Measurements from ENCODE around the gene PRKCA.
"Not testable (repeated sequence)": the region's sequence is repeated elsewhere in the genome, so short reads cannot be mapped to it uniquely, and the experiment has no call there.

PRKCA gene

DNA sequence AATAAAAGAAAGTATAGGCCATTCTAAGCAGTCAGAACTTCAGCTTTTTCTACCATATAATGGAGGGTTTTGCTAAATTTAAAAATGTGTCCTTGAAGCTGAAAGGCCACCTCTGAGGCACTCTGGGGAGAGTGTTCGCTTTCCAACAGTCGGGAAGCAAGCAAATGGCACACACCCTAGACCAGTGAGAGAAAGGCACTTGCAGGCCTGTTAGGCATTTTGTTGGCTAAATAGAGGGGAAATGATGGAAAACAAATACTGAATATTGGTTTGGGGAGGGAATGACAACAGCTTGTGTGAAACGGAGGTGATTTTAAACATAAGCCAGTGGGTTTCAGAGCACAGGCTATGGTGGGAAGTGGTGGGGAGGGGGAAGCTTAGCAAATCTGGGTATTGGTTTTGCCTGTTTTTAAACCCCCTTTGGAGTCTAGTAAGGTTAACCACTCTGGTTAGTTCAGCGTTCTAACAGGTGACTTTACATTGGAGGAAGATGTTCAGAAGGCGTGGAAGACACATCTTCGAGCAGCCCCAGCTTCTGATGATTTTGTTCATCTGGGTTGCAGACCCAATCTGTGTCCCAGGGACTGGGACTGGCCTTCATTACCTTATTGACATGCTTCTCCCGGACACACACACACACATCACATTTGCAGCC lies 90.5 kb downstream of the PRKCA start:
- DNase-seq = no peak

DNA sequence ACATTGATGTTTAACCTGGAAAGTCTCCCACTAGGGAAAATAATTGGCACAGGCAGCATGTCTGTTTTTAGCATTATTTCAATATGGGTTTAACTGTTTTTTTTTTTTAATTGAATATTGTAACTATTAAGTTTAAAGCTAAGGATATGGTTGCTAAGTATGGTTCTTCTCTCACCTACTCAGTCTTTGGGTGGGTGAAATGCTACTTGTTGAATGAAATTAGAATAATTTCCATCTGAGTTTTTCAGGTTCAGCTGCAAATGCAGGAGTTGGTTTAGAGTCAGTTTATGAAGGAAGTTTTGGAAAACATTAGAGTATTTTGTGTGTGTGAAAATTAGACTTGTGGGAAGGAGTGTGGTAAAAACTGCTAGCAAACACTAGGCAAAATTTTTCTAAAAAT lies 93.5 kb downstream of the PRKCA start:
- no peak for DNase-seq

DNA sequence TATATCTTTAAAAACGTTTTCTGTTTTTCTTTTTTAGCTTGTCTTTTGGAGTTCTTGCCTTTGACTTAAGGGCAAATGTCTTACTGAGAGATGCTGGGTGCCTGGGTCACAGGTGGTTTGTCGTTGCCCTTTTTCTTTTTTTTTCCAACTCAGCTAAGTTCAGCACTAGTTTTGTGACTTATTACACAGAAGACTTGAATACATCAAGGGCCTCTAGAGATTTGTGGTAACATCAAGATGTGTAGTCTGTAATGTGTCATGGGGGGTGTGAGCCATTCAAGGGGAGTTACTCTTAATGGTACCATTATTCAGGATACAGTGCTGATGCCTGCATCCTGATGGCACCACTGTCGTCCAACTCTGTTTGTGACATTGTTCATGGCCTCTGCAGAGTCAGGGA lies 95.1 kb downstream of the PRKCA start:
- DNase-seq = no peak

DNA sequence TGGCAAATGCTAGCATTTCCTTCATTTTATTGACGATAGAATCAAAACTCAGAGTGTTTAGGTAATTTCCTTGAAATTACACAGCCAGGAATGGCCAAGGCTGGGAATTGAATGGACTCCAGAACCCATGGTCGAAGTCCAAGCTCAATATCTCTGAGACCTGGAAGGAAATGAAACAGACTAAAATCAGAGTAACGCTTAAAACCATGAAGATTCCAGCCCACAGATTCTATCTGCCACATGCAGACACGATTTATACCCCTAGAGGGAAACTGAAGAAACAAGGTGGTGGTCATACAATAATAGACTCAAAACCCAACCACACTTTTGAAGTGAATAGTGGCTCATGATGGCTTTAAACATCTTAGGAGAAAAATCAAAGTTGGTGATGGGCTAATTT lies 95.6 kb downstream of the PRKCA start:
- no peak for DNase-seq

DNA sequence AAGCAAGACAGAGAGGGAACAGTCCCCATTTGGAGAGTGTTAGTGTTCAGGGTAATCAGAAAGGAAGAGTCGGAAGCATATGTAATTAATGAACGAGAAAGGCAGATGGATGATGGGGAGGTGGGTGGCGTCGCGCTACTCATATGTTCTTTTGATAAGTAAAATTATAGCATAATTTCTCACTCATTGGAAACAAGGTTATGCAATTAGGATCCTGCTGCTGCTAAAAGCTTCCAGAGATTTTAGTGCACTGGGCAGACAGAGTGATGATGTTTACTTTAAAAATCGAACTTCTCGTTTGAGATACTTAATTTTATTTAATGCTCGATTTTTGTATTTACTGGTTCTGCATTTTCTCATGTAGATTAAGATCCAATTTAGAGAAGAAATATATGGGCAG lies 96.2 kb downstream of the PRKCA start:
- no peak for DNase-seq

DNA sequence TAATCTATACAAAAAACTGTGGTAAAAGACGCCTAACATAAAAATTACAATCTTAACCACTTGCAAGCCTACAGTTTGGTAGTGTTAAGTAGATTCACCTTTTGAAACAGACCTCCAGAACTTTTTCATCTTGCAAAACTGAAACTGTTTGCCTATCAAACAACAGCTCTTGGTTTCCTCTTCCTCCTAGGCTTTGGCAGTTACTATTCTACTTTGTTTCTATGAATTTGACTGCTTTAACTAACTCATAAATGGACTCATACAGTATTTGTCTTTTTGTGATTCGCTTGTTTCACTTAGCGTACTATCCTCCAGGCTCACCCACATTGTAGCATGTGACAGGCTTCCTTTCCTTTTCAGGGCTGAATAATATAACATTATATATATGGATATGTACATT lies 97.0 kb downstream of the PRKCA start:
- DNase-seq = no peak

DNA sequence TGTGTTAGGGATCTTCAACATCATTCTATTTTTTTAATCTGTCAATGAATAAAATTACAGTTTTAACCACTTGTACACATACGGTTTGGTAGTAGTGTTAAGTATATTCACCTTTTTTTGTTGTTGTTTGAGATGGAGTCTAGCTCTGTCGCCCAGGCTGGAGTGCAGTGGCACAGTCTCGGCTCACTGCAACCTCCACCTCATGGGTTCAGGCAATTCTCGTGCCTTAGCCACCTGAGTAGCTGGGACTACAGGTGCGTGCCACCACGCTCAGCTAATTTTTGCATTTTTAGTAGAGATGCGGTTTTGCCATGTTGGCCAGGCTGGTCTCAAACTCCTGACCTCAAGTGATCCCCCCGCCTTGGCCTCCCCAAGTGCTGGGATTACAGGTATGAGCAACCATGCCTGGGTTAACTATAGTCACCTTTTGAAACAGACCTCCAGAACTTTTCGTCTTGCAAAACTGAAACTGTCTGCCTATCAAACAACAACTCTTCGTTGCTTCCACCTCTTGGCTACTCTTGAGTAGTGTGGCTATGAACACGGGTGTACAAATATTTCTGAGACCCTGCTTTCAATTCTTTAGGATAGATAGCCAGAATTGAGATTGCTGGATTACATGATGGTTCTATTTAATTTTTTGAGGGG lies 97.8 kb downstream of the PRKCA start:
- not testable (repeated sequence) for DNase-seq

DNA sequence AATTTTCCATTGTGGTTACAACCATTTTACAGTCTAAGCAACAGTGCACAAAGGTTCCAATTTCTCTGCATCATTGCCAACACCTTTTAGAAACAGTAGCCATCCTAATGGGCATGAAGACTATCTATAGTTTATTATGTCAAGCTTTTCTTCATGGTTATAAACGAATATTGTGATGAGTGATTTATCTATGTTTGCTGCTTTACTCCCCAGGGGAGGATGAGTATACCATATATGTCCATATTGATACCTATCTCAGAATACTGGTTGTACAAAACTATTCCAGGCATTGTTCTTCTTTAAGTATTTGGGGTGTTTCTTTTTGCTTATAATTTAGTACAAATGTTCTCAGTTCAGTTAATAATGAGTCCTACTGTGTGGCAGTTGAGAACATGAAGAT lies 98.3 kb downstream of the PRKCA start:
- DNase-seq = no peak

DNA sequence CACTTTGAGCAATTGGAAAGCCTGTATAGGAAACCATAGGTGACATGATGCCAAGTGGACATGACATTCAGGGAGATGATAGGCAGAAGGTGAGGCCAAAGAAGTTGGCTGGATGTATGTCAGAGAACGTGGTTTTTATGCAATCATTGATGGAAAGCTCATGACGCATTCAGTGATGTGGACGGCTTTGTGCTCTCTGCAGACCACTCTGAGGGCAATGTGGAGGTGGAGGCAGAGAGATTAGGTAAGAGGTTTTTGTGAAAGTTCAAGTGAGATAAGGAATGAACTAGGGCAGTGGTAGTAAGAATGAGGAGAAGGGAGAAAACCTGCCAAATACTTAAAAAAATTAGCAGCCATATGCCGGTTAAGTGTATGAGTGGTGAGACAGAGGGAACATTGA lies 99.0 kb downstream of the PRKCA start:
- DNase-seq = no peak

DNA sequence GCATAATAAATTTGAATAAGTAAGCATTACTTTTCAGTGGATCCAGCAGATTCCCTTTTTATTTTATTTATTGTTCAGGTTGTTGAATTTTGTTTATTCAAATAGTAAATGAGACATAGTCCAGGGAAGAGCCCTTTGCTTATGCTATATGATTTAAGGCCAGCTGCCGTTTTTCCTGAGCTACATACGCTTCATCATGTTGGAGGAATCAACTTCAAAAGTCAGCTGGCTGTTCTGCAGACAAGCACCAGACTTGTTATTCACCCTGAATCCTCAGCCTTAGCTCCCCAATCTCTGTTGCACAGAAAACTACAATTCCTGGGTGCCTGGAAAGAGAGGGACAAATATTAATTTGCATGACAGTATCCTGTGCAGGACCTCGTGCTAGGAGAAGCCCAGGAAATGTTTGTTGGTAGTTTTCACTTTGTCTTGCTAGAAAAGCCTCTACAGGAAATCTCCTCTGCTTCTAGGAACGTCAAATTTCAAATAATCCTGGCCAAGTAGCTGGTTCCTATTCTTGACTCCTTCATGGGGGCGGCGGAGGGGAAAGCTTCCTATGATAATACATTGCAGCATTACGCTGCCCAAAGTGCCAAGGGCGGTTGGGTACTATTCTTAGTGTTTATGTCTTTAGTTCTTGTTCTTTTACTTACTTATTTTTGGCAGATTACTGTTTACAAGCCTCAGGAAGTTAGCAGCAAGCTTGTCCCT lies 101.6 kb downstream of the PRKCA start:
- no peak for DNase-seq

DNA sequence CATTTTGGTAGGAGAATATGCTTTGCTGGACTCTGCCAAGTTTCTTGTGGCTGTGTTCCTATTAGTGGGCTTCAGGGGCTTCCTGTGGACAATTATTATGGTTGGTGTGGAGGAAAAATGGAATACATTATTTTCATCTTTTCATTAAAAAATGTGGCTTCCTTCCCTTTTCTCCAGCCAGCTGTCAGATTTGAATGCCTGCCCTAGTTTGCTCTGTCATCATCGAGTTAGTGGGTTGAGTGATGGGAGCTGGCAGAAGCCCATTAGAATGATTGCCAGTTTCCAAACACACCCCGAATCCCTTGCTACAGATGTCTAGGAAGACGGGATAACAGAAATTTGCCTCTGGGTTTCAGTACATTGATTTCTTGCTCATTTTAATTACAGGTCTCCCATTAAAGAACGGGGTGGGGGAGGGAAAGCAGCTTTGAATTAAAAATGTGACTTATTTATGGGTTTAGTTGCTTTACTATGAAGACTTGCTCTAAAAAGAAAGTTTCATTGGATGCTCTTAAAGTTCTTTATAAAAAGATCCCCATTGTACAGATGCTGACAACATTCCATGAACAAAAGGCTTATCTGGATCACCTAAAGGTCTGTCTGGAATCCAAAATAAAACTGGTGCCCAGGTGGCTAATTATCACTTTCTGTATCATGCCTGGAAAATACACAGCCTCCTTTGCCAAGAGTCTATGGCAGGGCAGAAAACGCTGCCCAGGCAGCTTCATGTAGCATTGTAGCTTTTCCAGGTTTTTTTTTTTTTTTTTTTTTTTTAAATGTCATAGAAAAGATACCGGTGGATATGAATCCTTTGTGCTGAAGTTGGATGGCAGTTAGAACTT lies 103.6 kb downstream of the PRKCA start:
- no peak for DNase-seq

DNA sequence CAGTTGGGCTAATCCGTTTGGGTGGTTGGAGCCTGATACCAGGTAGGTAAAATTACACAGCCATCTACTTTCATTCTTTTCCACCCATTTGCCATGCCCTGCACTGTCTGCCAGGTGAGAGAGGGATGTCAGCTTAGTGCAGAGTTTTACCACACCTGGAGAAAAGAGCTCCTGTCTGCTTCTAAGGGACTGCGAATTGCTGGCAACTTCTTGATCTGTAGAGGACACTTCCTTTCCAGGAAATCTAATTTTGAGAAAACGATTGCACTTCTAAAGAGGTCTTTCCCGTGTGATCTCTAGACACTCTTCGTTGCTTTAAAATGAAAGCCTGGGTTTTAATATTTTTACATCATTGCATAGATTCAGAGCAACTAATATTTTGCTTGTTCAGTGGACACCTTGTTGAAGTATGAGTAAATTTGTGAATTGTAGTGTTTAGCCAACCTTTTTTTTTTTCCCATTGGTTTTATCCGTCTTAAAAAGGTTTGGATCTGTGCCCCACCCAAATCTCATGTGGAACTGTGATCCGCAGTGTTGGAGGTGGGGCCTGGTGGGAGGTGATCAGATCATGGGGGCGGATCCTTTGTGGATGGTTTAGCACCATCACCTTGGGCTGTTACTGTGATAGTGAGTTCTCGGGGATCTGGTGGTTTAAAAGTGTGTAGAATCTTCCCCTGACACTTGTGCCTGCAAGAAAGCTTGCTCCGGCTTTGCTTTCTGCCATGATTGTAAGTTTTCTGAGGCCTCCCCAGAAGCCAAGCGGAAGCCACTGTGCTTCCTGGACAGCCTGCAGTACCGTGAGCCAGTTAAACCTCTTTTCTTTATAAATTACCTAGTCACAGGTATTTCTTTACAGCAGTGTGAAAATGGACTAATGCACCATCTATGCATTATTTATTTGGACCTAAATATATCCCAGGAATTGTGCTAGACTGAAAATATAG lies 104.6 kb downstream of the PRKCA start:
- no peak for DNase-seq

DNA sequence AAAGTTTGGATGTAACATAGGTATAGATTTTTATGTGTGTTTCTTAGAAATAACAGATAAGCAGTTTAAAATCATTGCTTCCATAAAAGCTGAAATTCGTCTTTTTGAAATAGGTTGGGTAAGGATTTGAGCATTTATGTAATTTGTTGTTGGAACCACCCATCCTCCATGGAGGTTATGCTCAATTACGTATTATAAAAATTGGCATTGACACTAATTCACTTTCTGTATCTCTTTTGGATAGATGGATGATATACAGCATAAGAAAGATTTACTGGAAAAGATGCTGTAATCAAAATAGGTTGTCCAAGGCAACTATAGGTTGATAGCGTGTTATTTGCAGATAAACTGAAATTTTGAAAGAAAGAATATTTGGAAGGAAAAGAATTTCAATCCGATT lies 105.5 kb downstream of the PRKCA start:
- DNase-seq = no peak

DNA sequence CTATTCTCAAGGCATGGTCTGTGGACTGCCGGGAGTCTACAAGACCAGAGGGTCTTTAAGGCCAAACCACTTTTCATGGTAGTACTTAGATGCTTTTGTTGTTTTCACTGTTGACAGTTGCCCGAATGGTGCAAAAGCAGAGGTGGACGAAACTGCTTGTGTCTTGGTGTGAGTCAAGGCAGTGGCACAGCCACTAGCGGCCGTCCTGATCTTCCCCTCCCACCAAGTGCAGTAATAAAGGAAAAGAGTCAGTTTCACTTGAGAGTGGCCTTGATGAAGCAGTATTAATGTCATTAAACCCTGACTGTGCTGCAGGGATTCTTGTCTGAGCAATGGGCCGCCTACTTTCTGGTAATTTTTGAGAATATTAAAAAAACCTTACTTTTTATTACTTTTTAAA lies 109.1 kb downstream of the PRKCA start:
- no peak for DNase-seq

DNA sequence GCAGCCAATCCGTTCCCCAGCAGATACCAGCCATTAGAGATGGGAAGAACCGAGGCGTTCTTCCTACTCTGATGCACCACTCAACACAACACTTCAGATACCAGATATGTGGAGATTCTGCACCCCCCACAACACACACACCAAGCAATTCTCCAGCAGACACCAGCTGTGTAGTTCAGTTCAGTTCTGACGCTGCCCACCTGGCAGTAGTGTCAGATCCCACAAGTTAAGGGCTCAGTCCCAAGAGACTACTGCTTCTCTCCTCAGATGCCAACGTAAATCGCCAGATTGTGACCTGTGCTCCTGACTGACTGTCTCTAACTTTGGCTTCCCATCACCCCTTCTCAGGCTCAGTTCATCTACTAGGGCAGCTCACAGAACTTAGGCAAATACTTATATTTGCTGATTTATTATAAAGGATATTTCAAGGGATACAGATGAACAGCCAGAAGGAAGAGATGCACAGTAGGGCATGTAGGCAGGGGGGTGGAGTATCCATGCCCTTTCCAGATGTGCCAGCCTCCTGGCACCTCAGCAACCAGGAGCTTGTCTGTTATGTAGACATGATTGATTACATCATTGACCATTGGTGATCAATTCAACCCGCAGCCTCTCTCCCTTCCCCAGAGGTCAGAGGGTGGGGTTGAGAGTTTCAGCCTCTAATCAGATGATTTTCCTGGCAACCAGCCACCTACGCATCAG lies 110.6 kb downstream of the PRKCA start:
- DNase-seq = no peak

DNA sequence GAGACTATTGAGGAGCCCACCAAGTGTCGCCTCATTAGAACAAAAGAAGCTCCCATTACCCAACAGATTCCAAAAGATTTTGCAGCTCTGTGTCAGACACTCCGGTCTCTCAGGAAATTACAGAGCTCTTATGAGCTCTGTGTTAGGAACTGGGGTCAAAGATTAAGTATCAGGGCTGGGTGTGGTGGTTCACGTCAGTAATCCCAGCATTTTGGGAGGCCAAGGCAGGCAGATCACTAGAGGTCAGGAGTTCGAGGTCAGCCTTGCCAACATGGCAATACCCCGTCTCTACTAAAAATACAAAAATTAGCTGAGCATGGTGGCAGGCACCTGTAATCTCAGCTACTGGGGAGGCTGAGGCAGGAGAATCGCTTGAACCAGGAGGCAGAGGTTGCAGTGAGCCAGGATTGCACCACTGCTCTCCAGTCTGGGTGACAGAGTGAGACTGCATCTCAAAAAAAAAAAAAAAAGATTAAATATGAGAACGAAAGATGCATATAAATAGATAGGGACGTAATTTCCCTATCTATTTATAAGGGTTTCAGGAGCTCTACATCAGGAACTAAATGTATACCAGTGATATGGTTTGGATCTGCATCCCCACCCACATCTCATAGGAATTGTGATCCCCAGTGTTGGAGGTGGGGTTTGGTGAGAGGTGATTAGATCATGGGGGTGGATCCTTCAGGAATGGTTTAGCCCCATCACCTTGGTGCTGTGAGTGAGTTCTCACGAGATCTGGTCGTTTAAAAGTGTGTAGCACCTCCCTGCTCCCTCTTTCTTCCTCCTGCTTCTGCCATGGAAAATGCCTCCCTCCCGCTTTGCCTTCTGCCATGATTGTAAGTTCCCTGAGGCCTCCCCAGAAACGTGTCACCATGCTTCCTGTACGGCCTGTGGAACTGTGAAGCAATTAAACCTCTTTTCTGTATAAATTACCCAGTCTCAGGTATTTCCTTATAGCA lies 111.4 kb downstream of the PRKCA start:
- DNase-seq = no peak

DNA sequence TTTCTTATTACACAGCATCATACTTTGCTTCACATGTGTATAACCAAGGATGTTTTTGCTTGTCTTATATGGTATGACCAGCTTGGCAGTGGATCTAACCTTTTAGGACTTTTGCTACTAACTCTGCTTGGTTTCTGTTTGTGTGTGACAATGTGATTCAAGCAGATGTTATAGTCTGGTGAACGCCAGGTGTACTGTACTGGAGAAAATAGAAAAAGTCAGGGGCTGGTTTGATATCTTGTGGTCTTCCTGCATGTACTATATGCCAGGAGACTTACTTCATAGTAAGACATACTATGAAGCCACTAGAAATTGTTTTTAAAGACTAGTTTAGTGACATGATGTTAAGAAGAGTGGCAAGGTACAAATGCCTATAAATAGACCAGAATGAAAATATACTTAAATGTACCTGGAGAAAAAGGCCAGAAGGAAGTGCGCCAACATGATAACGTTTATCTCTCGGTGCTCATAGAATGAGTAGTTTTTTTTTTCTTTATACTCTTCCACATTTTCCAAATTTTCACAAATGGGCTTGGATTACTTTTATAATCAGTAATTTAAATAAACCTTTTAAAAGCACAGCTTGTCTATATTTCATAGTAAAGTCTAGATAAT lies 112.3 kb downstream of the PRKCA start:
- DNase-seq = no peak

DNA sequence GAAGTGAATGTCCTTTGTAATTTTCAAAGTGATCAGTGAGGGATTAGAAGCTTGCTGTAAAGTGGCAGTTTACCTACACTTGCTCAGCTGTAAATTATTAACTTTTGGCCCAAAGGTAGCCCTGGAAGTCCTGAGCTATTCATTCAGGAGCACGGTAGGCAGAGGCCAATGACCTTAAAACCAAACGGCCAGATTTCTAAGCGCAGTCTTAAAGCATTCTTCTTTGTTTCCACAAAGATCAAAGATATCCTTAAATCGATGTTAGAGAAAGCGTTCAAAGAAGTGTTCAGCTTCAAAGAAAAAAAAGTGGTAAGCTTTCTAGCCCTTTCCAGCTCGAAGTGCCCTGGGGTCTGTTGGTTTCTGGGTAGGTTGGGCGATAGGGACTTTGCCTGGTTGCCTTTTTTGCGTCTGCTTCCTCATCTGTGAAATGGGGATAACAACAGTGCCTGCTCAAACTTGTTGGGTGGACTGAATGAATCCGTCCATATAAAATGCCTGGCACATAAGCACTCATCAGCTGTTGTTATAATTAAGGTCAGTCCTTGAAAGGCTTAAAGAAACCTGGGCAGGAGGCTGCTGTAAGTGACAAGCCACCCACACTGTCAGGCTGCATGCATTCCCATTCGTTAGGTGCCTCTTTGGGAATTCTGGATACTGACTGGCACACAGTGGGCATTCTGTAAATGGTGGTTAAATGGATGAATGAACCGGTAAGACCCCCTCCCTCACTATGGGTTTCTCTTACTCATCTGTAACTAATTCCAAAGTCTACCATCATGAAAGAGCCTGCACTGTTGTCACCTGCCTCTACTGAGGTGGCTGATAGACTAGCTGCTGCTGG lies 113.2 kb downstream of the PRKCA start:
- no peak for DNase-seq
